Gastrocnemius medialis (tissue), 4 donors: ENCODE data around the gene HS3ST6.

Experiments
- CTCF ChIP-seq, 5 experiments: fragments of 450-650 bp in 3 of 5; fragments of 200-600 bp in 2 of 5; sonication (generic) in 2 of 5; IDR thresholded peaks in 4 of 5; conservative IDR thresholded peaks in 1 of 5; 1 replicate in 4 of 5; 2 replicates in 1 of 5; pipeline ENCODE4 v1.5.1; 2016 to 2019; ENCODE audit warnings: antibody characterized with exemption in 5 of 5, mild to moderate bottlenecking in 3 of 5, moderate library complexity in 3 of 5
- POLR2A ChIP-seq, 2 donors: fragments of 450-650 bp; IDR thresholded peaks; one replicate each; pipeline ENCODE4 v1.6.1; 2017; ENCODE audit warnings: antibody characterized with exemption in 2 of 2, mild to moderate bottlenecking in 2 of 2, moderate library complexity in 2 of 2

GRCh38 chr16:1913327-1914083 is 4.7 kb downstream of the HS3ST6 start:
- TF ChIP-seq CTCF (IDR thresholded peaks at IDR 0.05 in 4 of 5, conservative IDR thresholded peaks at IDR 0.05 in 1 of 5) (no peak), POLR2A (IDR thresholded peaks at IDR 0.05) (no peak)
